K562 (cell line): ENCODE results near the gene PIK3C2G.

Experiments
- CBFB ChIP-seq: sonication (generic); formaldehyde crosslinking; IDR thresholded peaks from 2 replicates; pipeline ENCODE4 v1.4.0; 2020; ENCODE audit warnings: mild to moderate bottlenecking, missing genetic modification reagents
- CTCF ChIP-seq, 3 experiments: IDR thresholded peaks in 2 of 3; conservative IDR thresholded peaks in 1 of 3; 2 replicates each; pipeline ENCODE4 v1.5.1; 2011 to 2012; ENCODE audit warnings: low read length in 3 of 3, mild to moderate bottlenecking in 3 of 3, control low read depth in 2 of 3, improper control_type of control experiment in 1 of 3, inconsistent platforms in 1 of 3, low read depth in 1 of 3, mixed read lengths in 1 of 3, moderate library complexity in 1 of 3; ENCODE audit not compliant: insufficient read depth in 2 of 3
- EP300 ChIP-seq: IDR thresholded peaks from 2 replicates; pipeline ENCODE4 v1.6.1; 2012; ENCODE audit warnings: low read length, improper control_type of control experiment
- ZNF699 ChIP-seq: fragments of 250-450 bp; sonication (Bioruptor Pico); IDR thresholded peaks from 2 replicates; pipeline ENCODE4 v1.8.0; 2021; ENCODE audit warnings: mild to moderate bottlenecking, moderate library complexity; ENCODE audit not compliant: insufficient replicate concordance

- TF ChIP-seq ZNF699 (CRISPR knock-in tag) (no peak), CTCF (IDR thresholded peaks at IDR 0.05 in 2 of 3, conservative IDR thresholded peaks at IDR 0.05 in 1 of 3; ENCODE audit: insufficient read depth in 2 of 3, low read depth in 1 of 3, low read length in 3 of 3) (no peak), EP300 (no peak), CBFB (no peak)
Observed at GRCh38 chr12:18431771-18432170, 170.5 kb downstream of the PIK3C2G start.
